Measurements from ENCODE around the gene HGS. TPM values are rescaled to one million over a fixed set of nuclear protein-coding genes. Genes with fewer than 3 reads are reported as not detected.

Gene HGS
- total RNA-seq, 1 donor from 2014 or later, result 72.9 TPM

- TF ChIP-seq POLR2A (IDR thresholded peaks at IDR 0.05), result no peak
- TF ChIP-seq POLR2AphosphoS5 (IDR thresholded peaks at IDR 0.05; ENCODE audit: insufficient read depth in 1 of 2, low read depth in 1 of 2), result no peak
- TF ChIP-seq CTCF (IDR thresholded peaks at IDR 0.05), result no peak
- intact Hi-C loops (cut with DNase I), result no loop called here
- DNase-seq (ENCODE audit: extremely low spot score in 2 of 2), result no peak
- Histone ChIP-seq H3K27me3 (no peaks in the 10 kb centered on the region), H3K27ac (no peak overlapping the region), H3K4me1 (peaks cover 26% of the 10 kb centered on the region), H3K36me3 (no peaks in the 10 kb centered on the region), H3K4me3 (no peak overlapping the region), H3K9me3 (no peaks in the 10 kb centered on the region)
Measured at GRCh38 chr17:81715872-81716673, 32.3 kb downstream of the HGS start.

GRCh38 chr17:81716674-81716996, 32.8 kb downstream of the HGS start:
- H3K4me1 ChIP-seq, result peaks cover 20% of the 10 kb centered on the region
- no peak overlapping the region for H3K4me3 ChIP-seq
- intact Hi-C loops (cut with DNase I), result no loop called here
- H3K36me3 ChIP-seq, result no peaks in the 10 kb centered on the region
- TF ChIP-seq POLR2A (IDR thresholded peaks at IDR 0.05) (no peak), CTCF (IDR thresholded peaks at IDR 0.05) (no peak), POLR2AphosphoS5 (IDR thresholded peaks at IDR 0.05; ENCODE audit: insufficient read depth in 1 of 2, low read depth in 1 of 2) (no peak)
- H3K27me3 ChIP-seq, result no peaks in the 10 kb centered on the region
- no peaks in the 10 kb centered on the region for H3K9me3 ChIP-seq
- no peak for DNase-seq (ENCODE audit: extremely low spot score in 2 of 2)
- H3K27ac ChIP-seq, result no peak overlapping the region

- no peak overlapping the region for H3K27ac ChIP-seq
- no peaks in the 10 kb centered on the region for H3K27me3 ChIP-seq
- DNase-seq (ENCODE audit: extremely low spot score in 2 of 2), result no peak
- H3K9me3 ChIP-seq, result no peaks in the 10 kb centered on the region
- no peaks in the 10 kb centered on the region for H3K36me3 ChIP-seq
- peaks cover 19% of the 10 kb centered on the region for H3K4me1 ChIP-seq
- intact Hi-C loops (cut with DNase I), result no loop called here
- no peak overlapping the region for H3K4me3 ChIP-seq
- TF ChIP-seq POLR2A (IDR thresholded peaks at IDR 0.05) (no peak), CTCF (IDR thresholded peaks at IDR 0.05) (no peak), POLR2AphosphoS5 (IDR thresholded peaks at IDR 0.05; ENCODE audit: insufficient read depth in 1 of 2, low read depth in 1 of 2) (no peak)
Measured at GRCh38 chr17:81717049-81717765, 33.4 kb downstream of the HGS start.

GRCh38 chr17:81717766-81718089, 33.9 kb downstream of the HGS start:
- intact Hi-C loops (cut with DNase I), result no loop called here
- Histone ChIP-seq H3K4me3 (no peak overlapping the region), H3K27me3 (no peaks in the 10 kb centered on the region), H3K36me3 (no peaks in the 10 kb centered on the region), H3K27ac (no peak overlapping the region), H3K4me1 (peaks cover 21% of the 10 kb centered on the region), H3K9me3 (no peaks in the 10 kb centered on the region)
- no peak for TF ChIP-seq CTCF (IDR thresholded peaks at IDR 0.05)
- TF ChIP-seq POLR2AphosphoS5 (IDR thresholded peaks at IDR 0.05; ENCODE audit: insufficient read depth in 1 of 2, low read depth in 1 of 2), result no peak
- no peak for TF ChIP-seq POLR2A (IDR thresholded peaks at IDR 0.05)
- DNase-seq (ENCODE audit: extremely low spot score in 2 of 2), result no peak

All from vagina (tissue), 2 donors.